Keratinocyte (primary cell): ENCODE results near the gene MTRF1. TPM values are rescaled to one million over a fixed set of nuclear protein-coding genes. Genes with fewer than 3 reads are reported as not detected.

Experiments
- DNase-seq: peaks from one replicate; pipeline ENCODE4 v3.0.0-alpha.2; 2011; ENCODE audit warnings: low read depth, missing footprints, low spot score
- FAIRE-seq: peaks from 2 replicates; lab custom pipeline; 2011; peaks lifted over from hg19 to GRCh38; lab: Jason Lieb, UNC
- H2AFZ ChIP-seq: 2 replicates; pipeline ENCODE4 v1.6.0; 2012; ENCODE audit warnings: low read length, control low read depth, inconsistent platforms; ENCODE audit not compliant: control insufficient read depth
- H3K27ac ChIP-seq: 2 replicates; pipeline ENCODE4 v1.5.1; 2011; ENCODE audit warnings: low read length; ENCODE audit not compliant: control insufficient read depth, insufficient read depth
- H3K27me3 ChIP-seq: 3 replicates; pipeline ENCODE4 v1.6.0; 2011; ENCODE audit warnings: low read length; ENCODE audit not compliant: control insufficient read depth, insufficient read depth; ENCODE audit errors: extremely low read depth
- H3K36me3 ChIP-seq, 2 experiments: 2 replicates in 1 of 2; 3 replicates in 1 of 2; pipeline ENCODE4 v1.5.1; 2011; ENCODE audit warnings: low read length in 2 of 2, mild to moderate bottlenecking in 1 of 2; ENCODE audit not compliant: control insufficient read depth in 2 of 2, insufficient read depth in 2 of 2; ENCODE audit errors: extremely low read depth in 1 of 2
- H3K4me1 ChIP-seq: 3 replicates; pipeline ENCODE4 v1.5.1; 2011; ENCODE audit warnings: low read length; ENCODE audit not compliant: control insufficient read depth, insufficient read depth; ENCODE audit errors: extremely low read depth
- H3K4me2 ChIP-seq: 3 replicates; pipeline ENCODE4 v1.6.0; 2011; ENCODE audit warnings: low read depth, low read length; ENCODE audit not compliant: control insufficient read depth, insufficient read depth; ENCODE audit errors: extremely low read depth
- H3K4me3 ChIP-seq, 3 experiments: fragments of 200-600 bp in 1 of 3; sonication (generic) in 1 of 3; 2 replicates in 2 of 3; 3 replicates in 1 of 3; pipeline ENCODE4 v1.5.1; 2011 to 2016; ENCODE audit warnings: low read length in 3 of 3, mild to moderate bottlenecking in 3 of 3, control low read depth in 2 of 3, inconsistent platforms in 1 of 3, low read depth in 1 of 3, mixed read lengths in 1 of 3, mixed run types in 1 of 3, moderate library complexity in 1 of 3; ENCODE audit not compliant: control insufficient read depth in 2 of 3, insufficient read depth in 2 of 3; ENCODE audit errors: extremely low read depth in 1 of 3
- H3K79me2 ChIP-seq: 2 replicates; pipeline ENCODE4 v1.6.0; 2012; ENCODE audit warnings: low read length; ENCODE audit not compliant: control insufficient read depth, insufficient read depth
- H3K9ac ChIP-seq: 3 replicates; pipeline ENCODE4 v1.6.0; 2011; ENCODE audit warnings: low read length; ENCODE audit not compliant: control insufficient read depth, insufficient read depth; ENCODE audit errors: extremely low read depth
- H3K9me1 ChIP-seq: 3 replicates; pipeline ENCODE4 v1.6.0; 2011; ENCODE audit warnings: low read length; ENCODE audit not compliant: control insufficient read depth, insufficient read depth; ENCODE audit errors: extremely low read depth
- H3K9me3 ChIP-seq: 2 replicates; pipeline ENCODE4 v1.5.1; 2012; ENCODE audit warnings: low read depth, low read length; ENCODE audit not compliant: control insufficient read depth
- H4K20me1 ChIP-seq: 3 replicates; pipeline ENCODE4 v1.6.0; 2011; ENCODE audit warnings: low read length; ENCODE audit not compliant: control insufficient read depth, insufficient read depth; ENCODE audit errors: extremely low read depth
- EZH2 ChIP-seq: IDR thresholded peaks from one replicate; pipeline ENCODE4 v1.6.1; 2012; ENCODE audit warnings: inconsistent platforms, mild to moderate bottlenecking, low read length, moderate library complexity
- dilution Hi-C: fragments of 300-500 bp; cut with MboI; formaldehyde crosslinking; loops from one replicate; pipeline ENCODE4 v1.7.0; 2020; ENCODE audit warnings: low sequenced_read_pairs; ENCODE audit not compliant: extremely low pct_ligation_motif_present
- polyA plus RNA-seq, 5 experiments: library from polyadenylated mRNA; depleted of rRNA in 3 of 5; stranded (reverse) in 3 of 5; stranded (forward) in 1 of 5; unstranded in 1 of 5; fragments of >200 nt; gene quantifications; 1 replicate in 1 of 5; 2 replicates in 3 of 5; 3 replicates in 1 of 5; pipeline versions ENCODE4 v1.2.1 to v1.2.3, GENCODE V29; 2011 to 2012; ENCODE audit warnings: missing spikeins in 2 of 5, low read depth in 1 of 5, low replicate concordance in 1 of 5
- TF ChIP-seq, protein P1 (sequence below), 3 experiments: IDR thresholded peaks in 1 of 3; conservative IDR thresholded peaks in 1 of 3; optimal IDR thresholded peaks in 1 of 3; 2 replicates in 2 of 3; 3 replicates in 1 of 3; pipeline versions ENCODE3 to v1.5.1; 2011; ENCODE audit warnings: low read length in 3 of 3, mild to moderate bottlenecking in 3 of 3, moderate library complexity in 2 of 3, control low read depth in 1 of 3, inconsistent platforms in 1 of 3; ENCODE audit not compliant: insufficient read depth in 2 of 3; ENCODE audit errors: extremely low read depth in 1 of 3

Gene MTRF1
- polyA plus RNA-seq, 1 donor (not counting 4 experiments of a cell fraction or from before 2014, with no cell fraction given): 16.9 TPM

DNA sequence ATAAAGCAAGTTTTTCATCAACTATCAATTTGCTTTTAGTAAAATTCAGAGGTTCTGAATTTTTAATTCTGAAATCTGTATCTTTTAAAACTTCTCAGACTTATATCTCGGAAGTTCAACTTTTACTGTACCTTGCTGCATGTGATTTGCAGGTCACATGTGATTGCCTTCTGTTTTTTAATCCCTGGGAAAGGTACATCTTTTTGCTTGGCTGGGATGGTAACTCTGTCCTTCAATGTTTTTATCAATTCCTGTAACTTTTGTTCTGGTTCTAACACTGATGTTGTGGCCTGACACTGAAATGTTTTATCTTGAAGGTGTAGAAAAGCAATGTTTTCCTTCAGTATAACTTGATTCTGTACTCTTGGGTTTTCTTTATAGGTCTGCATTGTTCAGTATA lies 31.5 kb upstream of the MTRF1 start:
- Histone ChIP-seq H3K27me3 (no peaks in the 10 kb centered on the region), H3K4me2 (no peak overlapping the region), H3K4me3 (no peak overlapping the region), H3K36me3 (no peaks in the 10 kb centered on the region), H3K9ac (no peak overlapping the region), H2AFZ (no peak overlapping the region), H3K27ac (no peak overlapping the region), H3K9me3 (no peaks in the 10 kb centered on the region), H3K9me1 (no peaks in the 10 kb centered on the region), H3K4me1 (no peaks in the 10 kb centered on the region), H4K20me1 (no peaks in the 10 kb centered on the region), H3K79me2 (no peaks in the 10 kb centered on the region)
- dilution Hi-C loops: no loop called here
- TF ChIP-seq, protein P1, sequence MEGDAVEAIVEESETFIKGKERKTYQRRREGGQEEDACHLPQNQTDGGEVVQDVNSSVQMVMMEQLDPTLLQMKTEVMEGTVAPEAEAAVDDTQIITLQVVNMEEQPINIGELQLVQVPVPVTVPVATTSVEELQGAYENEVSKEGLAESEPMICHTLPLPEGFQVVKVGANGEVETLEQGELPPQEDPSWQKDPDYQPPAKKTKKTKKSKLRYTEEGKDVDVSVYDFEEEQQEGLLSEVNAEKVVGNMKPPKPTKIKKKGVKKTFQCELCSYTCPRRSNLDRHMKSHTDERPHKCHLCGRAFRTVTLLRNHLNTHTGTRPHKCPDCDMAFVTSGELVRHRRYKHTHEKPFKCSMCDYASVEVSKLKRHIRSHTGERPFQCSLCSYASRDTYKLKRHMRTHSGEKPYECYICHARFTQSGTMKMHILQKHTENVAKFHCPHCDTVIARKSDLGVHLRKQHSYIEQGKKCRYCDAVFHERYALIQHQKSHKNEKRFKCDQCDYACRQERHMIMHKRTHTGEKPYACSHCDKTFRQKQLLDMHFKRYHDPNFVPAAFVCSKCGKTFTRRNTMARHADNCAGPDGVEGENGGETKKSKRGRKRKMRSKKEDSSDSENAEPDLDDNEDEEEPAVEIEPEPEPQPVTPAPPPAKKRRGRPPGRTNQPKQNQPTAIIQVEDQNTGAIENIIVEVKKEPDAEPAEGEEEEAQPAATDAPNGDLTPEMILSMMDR (optimal IDR thresholded peaks at IDR 0.05 in 1 of 3, IDR thresholded peaks at IDR 0.05 in 1 of 3, conservative IDR thresholded peaks at IDR 0.05 in 1 of 3; ENCODE audit: extremely low read depth in 1 of 3, insufficient read depth in 2 of 3, low read length in 3 of 3): no peak
- TF ChIP-seq EZH2: no peak
- DNase-seq: no peak
- FAIRE-seq: no peak

DNA sequence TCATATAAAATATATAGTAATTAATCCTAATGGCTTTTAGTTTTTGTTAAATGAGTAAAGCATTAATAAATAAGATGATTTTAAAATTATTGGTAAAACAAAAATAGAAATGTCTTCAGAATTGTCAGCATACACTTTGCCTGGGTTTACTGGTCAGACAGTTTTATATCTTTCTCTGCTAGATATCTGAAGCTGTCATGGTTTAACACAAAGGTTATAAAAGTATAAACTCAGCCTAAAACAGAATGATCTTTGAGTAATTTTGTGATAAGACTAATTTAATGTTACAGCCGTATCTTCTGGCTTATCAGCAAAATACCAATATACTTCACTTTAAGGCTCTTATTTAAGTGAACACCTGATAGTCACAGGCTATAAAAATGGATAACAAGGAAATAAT lies 29.9 kb upstream of the MTRF1 start:
- Histone ChIP-seq H3K9me3 (no peaks in the 10 kb centered on the region), H3K4me3 (no peak overlapping the region), H3K27ac (no peak overlapping the region), H3K9ac (no peak overlapping the region), H3K4me1 (no peaks in the 10 kb centered on the region), H3K4me2 (no peak overlapping the region), H3K36me3 (no peaks in the 10 kb centered on the region), H3K27me3 (no peaks in the 10 kb centered on the region), H2AFZ (no peak overlapping the region), H3K79me2 (no peaks in the 10 kb centered on the region), H4K20me1 (no peaks in the 10 kb centered on the region), H3K9me1 (no peaks in the 10 kb centered on the region)
- TF ChIP-seq, protein P1 (optimal IDR thresholded peaks at IDR 0.05 in 1 of 3, IDR thresholded peaks at IDR 0.05 in 1 of 3, conservative IDR thresholded peaks at IDR 0.05 in 1 of 3; ENCODE audit: extremely low read depth in 1 of 3, insufficient read depth in 2 of 3, low read length in 3 of 3): no peak
- TF ChIP-seq EZH2: no peak
- DNase-seq: no peak
- FAIRE-seq: no peak
- dilution Hi-C loops: no loop called here
